MCF 10A (cell line): ENCODE measurements around the gene DENND2A. TPM values are rescaled to one million over a fixed set of nuclear protein-coding genes. Genes with fewer than 3 reads are reported as not detected.
"Not testable (repeated sequence)": the region's sequence is repeated elsewhere in the genome, so short reads cannot be mapped to it uniquely, and the experiment has no call there.

Experiments used
- BruUV-seq: library from RNA; stranded (reverse); fragments of 400-500 nt; replicated peaks from 2 replicates; lab custom pipeline; 2021; lab: Mats Ljungman, UMichigan
- CTCF ChIA-PET: fragments of 300-600 bp; sonication (Branson Sonifier 250); formaldehyde crosslinking; extraction: SDS; loops from one replicate; lab custom pipeline; 2021; ENCODE audit warnings: antibody characterized with exemption, inconsistent platforms; lab: Yijun Ruan, JAX
- POLR2A ChIA-PET: fragments of 300-600, 350-650 bp; sonication (Branson Sonifier 250); formaldehyde crosslinking; extraction: SDS; loops from one replicate; lab custom pipeline; 2020; ENCODE audit warnings: antibody characterized with exemption, inconsistent platforms; lab: Yijun Ruan, JAX
- DNase-seq: peaks from one replicate; pipeline ENCODE4 v3.0.0-alpha.2; 2018; ENCODE audit not compliant: unreplicated experiment
- H3K27ac Mint-ChIP-seq: one replicate; pipeline ENCODE4 v1.8.0; 2022; ENCODE audit warnings: mild to moderate bottlenecking, low read depth, mixed read lengths; ENCODE audit not compliant: unreplicated experiment
- H3K27me3 Mint-ChIP-seq: one replicate; pipeline ENCODE4 v1.8.0; 2022; ENCODE audit warnings: mixed read lengths; ENCODE audit not compliant: insufficient read depth, unreplicated experiment
- H3K36me3 Mint-ChIP-seq: one replicate; pipeline ENCODE4 v1.8.0; 2022; ENCODE audit warnings: mild to moderate bottlenecking, moderate library complexity, mixed read lengths; ENCODE audit not compliant: insufficient read depth, unreplicated experiment
- H3K4me1 Mint-ChIP-seq: one replicate; pipeline ENCODE4 v1.8.0; 2022; ENCODE audit warnings: mixed read lengths; ENCODE audit not compliant: insufficient read depth, unreplicated experiment
- H3K4me3 Mint-ChIP-seq: one replicate; pipeline ENCODE4 v1.8.0; 2022; ENCODE audit warnings: mild to moderate bottlenecking, moderate library complexity, mixed read lengths; ENCODE audit not compliant: unreplicated experiment
- H3K9me3 Mint-ChIP-seq: one replicate; pipeline ENCODE4 v1.8.0; 2022; ENCODE audit warnings: mixed read lengths; ENCODE audit not compliant: unreplicated experiment
- CTCF ChIP-seq: fragments of 200-600 bp; IDR thresholded peaks from one replicate; pipeline ENCODE4 v1.8.0; 2022; ENCODE audit warnings: antibody characterized with exemption, mild to moderate bottlenecking; ENCODE audit not compliant: unreplicated experiment
- intact Hi-C: fragments of 100-400 bp; cut with micrococcal nuclease; formaldehyde crosslinking; loops from 2 replicates; pipeline ENCODE4 v1.14.1; 2022
- total RNA-seq: library from RNA; stranded (reverse); gene quantifications from 2 replicates; pipeline ENCODE4 v1.2.3, GENCODE V29; 2022

Gene DENND2A
- total RNA-seq, 1 experiment from 2014 or later: 0.26 TPM

GRCh38 chr7:140509789-140510188 is 130.8 kb downstream of the DENND2A start:
- POLR2A ChIA-PET: no interaction called here
- Mint-ChIP-seq H3K4me1 (peaks cover 12% of the 10 kb centered on the region), H3K27ac (no peak overlapping the region)

GRCh38 chr7:140507556-140507955 is 133.1 kb downstream of the DENND2A start:
- POLR2A ChIA-PET, H3K36me3 Mint-ChIP-seq, H3K4me3 Mint-ChIP-seq, H3K4me1 Mint-ChIP-seq, BruUV-seq, H3K9me3 Mint-ChIP-seq, H3K27me3 Mint-ChIP-seq, intact Hi-C loops, H3K27ac Mint-ChIP-seq, DNase-seq: not testable (repeated sequence)
- CTCF ChIA-PET: interaction anchor here (0.7 to 2.2 kb wide), 6 partner anchors 14 to 146 kb away, joined by 3 to 11 read pairs (median 3); partner anchors contain the start of gene MKRN1

More at GRCh38 chr7:140509789-140510188, 130.8 kb downstream of the DENND2A start:
- intact Hi-C loops: loop anchor here (10.0 kb wide), 1 partner anchor 1025 kb away; no protein-coding TSS in a partner anchor
- CTCF ChIA-PET: interaction anchor here (0.7 to 0.9 kb wide), 2 partner anchors 12 to 332 kb away, joined by 3 to 4 read pairs; no protein-coding TSS in a partner anchor
- no peaks in the 10 kb centered on the region for H3K9me3 Mint-ChIP-seq
- H3K4me3 Mint-ChIP-seq: no peak overlapping the region
- no peaks in the 10 kb centered on the region for H3K27me3 Mint-ChIP-seq
- TF ChIP-seq CTCF: no peak
- no peaks in the 10 kb centered on the region for H3K36me3 Mint-ChIP-seq
- no TSS peak for BruUV-seq
- no peak for DNase-seq

GRCh38 chr7:140506788-140507464 is 133.7 kb downstream of the DENND2A start:
- H3K9me3 Mint-ChIP-seq: no peaks in the 10 kb centered on the region
- ChIA-PET CTCF (interaction anchor here (0.7 to 2.2 kb wide), 7 partner anchors 9 to 147 kb away, joined by 3 to 11 read pairs (median 3); partner anchors contain the start of gene MKRN1), POLR2A (interaction anchor here (0.5 to 1.0 kb wide), 2 partner anchors 16 to 29 kb away, joined by 3 read pairs; no protein-coding TSS in a partner anchor)
- BruUV-seq: no TSS peak
- intact Hi-C loops: no loop called here
- H3K27ac Mint-ChIP-seq: no peak overlapping the region
- H3K36me3 Mint-ChIP-seq: no peaks in the 10 kb centered on the region
- no peak overlapping the region for H3K4me3 Mint-ChIP-seq
- H3K27me3 Mint-ChIP-seq: no peaks in the 10 kb centered on the region
- TF ChIP-seq CTCF: no peak
- peak; percentile 30 for DNase-seq
- peaks cover 6% of the 10 kb centered on the region for H3K4me1 Mint-ChIP-seq

GRCh38 chr7:140501966-140502365 is 138.6 kb downstream of the DENND2A start:
- no peak for TF ChIP-seq CTCF
- no TSS peak for BruUV-seq
- no peak overlapping the region for H3K27ac Mint-ChIP-seq
- DNase-seq: no peak
- H3K27me3 Mint-ChIP-seq: no peaks in the 10 kb centered on the region
- CTCF ChIA-PET: interaction anchor here (0.6 to 0.8 kb wide), 2 partner anchors 9 to 58 kb away, joined by 3 to 7 read pairs; no protein-coding TSS in a partner anchor
- H3K9me3 Mint-ChIP-seq: no peaks in the 10 kb centered on the region
- intact Hi-C loops: no loop called here
- peaks cover 4% of the 10 kb centered on the region for H3K4me1 Mint-ChIP-seq
- H3K4me3 Mint-ChIP-seq: no peak overlapping the region
- H3K36me3 Mint-ChIP-seq: no peaks in the 10 kb centered on the region
- POLR2A ChIA-PET: interaction anchor here (0.6 kb wide), 1 partner anchor 9 kb away, joined by 3 read pairs; no protein-coding TSS in a partner anchor

GRCh38 chr7:140497807-140498206 is 142.8 kb downstream of the DENND2A start:
- H3K27ac Mint-ChIP-seq, H3K4me3 Mint-ChIP-seq, BruUV-seq, H3K36me3 Mint-ChIP-seq, H3K4me1 Mint-ChIP-seq, H3K9me3 Mint-ChIP-seq, intact Hi-C loops, POLR2A ChIA-PET, H3K27me3 Mint-ChIP-seq, DNase-seq: not testable (repeated sequence)
- CTCF ChIA-PET: interaction anchor here (0.6 to 11.9 kb wide), 6 partner anchors 9 to 355 kb away, joined by 3 to 197 read pairs (median 4); partner anchors contain the start of gene MKRN1
